HepG2 (cell line): Measurements from ENCODE around the gene SLC22A14. TPM values are rescaled to one million over a fixed set of nuclear protein-coding genes. Genes with fewer than 3 reads are reported as not detected.

Source experiments
- ATAC-seq: fragments of 200-7000 bp; cut with Tn5 transposase; 3 replicates; pipeline ENCODE4 v1.9.1; 2020; ENCODE audit warnings: mild to moderate bottlenecking, moderate library complexity
- BruUV-seq: library from RNA; stranded (reverse); fragments of 400-500 nt; replicated peaks from 2 replicates; lab custom pipeline; 2021; lab: Mats Ljungman, UMichigan
- CTCF ChIA-PET: fragments of 300-600 bp; formaldehyde crosslinking; extraction: SDS; loops from one replicate; lab custom pipeline; 2021; ENCODE audit warnings: low total read pairs, inconsistent platforms, low intra/inter-chr PET ratio; lab: Yijun Ruan, JAX
- POLR2A ChIA-PET: fragments of 350-600 bp; sonication (Branson Sonifier 250); formaldehyde crosslinking; loops from one replicate; lab custom pipeline; 2020; ENCODE audit warnings: antibody characterized with exemption, inconsistent platforms; lab: Yijun Ruan, JAX
- DNase-seq: peaks from one replicate; pipeline ENCODE4 v3.0.0-alpha.2; 2015; ENCODE audit warnings: low spot score
- FAIRE-seq: peaks from 3 replicates; lab custom pipeline; 2011; peaks lifted over from hg19 to GRCh38; lab: Jason Lieb, UNC
- H2AFZ ChIP-seq: one replicate; pipeline ENCODE4 v1.6.1; 2011; ENCODE audit warnings: low read length, inconsistent platforms
- H3K27ac ChIP-seq: fragments of 300-600 bp; 3 replicates; pipeline ENCODE4 v1.8.0; 2011; ENCODE audit warnings: mixed run types, mild to moderate bottlenecking, mixed read lengths, low read length, inconsistent platforms; ENCODE audit not compliant: insufficient read depth; ENCODE audit errors: extremely low read length
- H3K27me3 ChIP-seq, 2 experiments: fragments of 200-600 bp in 1 of 2; 2 replicates in 1 of 2; 3 replicates in 1 of 2; pipeline versions ENCODE4 v1.6.0 to v1.8.0; 2011; ENCODE audit warnings: low read length in 2 of 2, mild to moderate bottlenecking in 2 of 2, moderate library complexity in 2 of 2, inconsistent platforms in 1 of 2; ENCODE audit not compliant: insufficient read depth in 2 of 2, control insufficient read depth in 1 of 2
- H3K36me3 ChIP-seq, 2 experiments: fragments of 200-600 bp in 1 of 2; replicated peaks in 1 of 2; 2 replicates in 1 of 2; 3 replicates in 1 of 2; pipeline versions ENCODE4 v1.5.1 to v1.8.0; 2011; ENCODE audit warnings: low read length in 2 of 2, inconsistent platforms in 1 of 2; ENCODE audit not compliant: insufficient read depth in 2 of 2, control insufficient read depth in 1 of 2
- H3K4me1 ChIP-seq: 2 replicates; pipeline ENCODE4 v1.5.1; 2012; ENCODE audit warnings: low read length, inconsistent platforms; ENCODE audit not compliant: insufficient read depth
- H3K4me2 ChIP-seq: 2 replicates; pipeline ENCODE4 v1.6.0; 2011; ENCODE audit warnings: low read depth, low read length, inconsistent platforms
- H3K4me3 ChIP-seq, 3 experiments: fragments of 200-600 bp in 1 of 3; sonication (generic), shearing (Covaris generic) in 1 of 3; replicated peaks in 1 of 3; 2 replicates each; pipeline ENCODE4 v1.5.1; 2011 to 2016; ENCODE audit warnings: low read length in 3 of 3, inconsistent platforms in 2 of 3, low read depth in 2 of 3, mild to moderate bottlenecking in 2 of 3, control low read depth in 1 of 3, mixed read lengths in 1 of 3; ENCODE audit not compliant: insufficient read depth in 1 of 3
- H3K79me2 ChIP-seq: one replicate; pipeline ENCODE4 v1.6.1; 2011; ENCODE audit warnings: low read length, inconsistent platforms; ENCODE audit not compliant: insufficient read depth
- H3K9ac ChIP-seq: 2 replicates; pipeline ENCODE4 v1.6.0; 2011; ENCODE audit warnings: mild to moderate bottlenecking, low read depth, low read length, inconsistent platforms; ENCODE audit not compliant: insufficient read depth
- H3K9me3 ChIP-seq: 2 replicates; pipeline ENCODE4 v1.5.1; 2012; ENCODE audit warnings: mild to moderate bottlenecking, low read length
- H4K20me1 ChIP-seq: 2 replicates; pipeline ENCODE4 v1.6.0; 2011; ENCODE audit warnings: inconsistent platforms, mild to moderate bottlenecking, low read length, moderate library complexity; ENCODE audit not compliant: insufficient read depth
- EP300 ChIP-seq, 3 experiments: sonication (generic) in 1 of 3; formaldehyde crosslinking in 1 of 3; IDR thresholded peaks; 2 replicates each; pipeline versions ENCODE4 v1.5.1 to v1.6.1; 2011 to 2020; ENCODE audit warnings: low read depth in 2 of 3, low read length in 2 of 3, borderline replicate concordance in 1 of 3, improper control_type of control experiment in 1 of 3, mild to moderate bottlenecking in 1 of 3, missing genetic modification reagents in 1 of 3, moderate library complexity in 1 of 3
- GLI4 ChIP-seq: sonication (generic); formaldehyde crosslinking; IDR thresholded peaks from 2 replicates; pipeline ENCODE4 v1.5.1; 2020; ENCODE audit warnings: missing genetic modification reagents, mild to moderate bottlenecking, moderate library complexity, borderline replicate concordance
- NCOR1 ChIP-seq: fragments of 200-600 bp; sonication (generic); IDR thresholded peaks from 2 replicates; pipeline ENCODE4 v1.7.0; 2017; ENCODE audit warnings: antibody characterized with exemption, low read length, borderline replicate concordance
- PRDM15 ChIP-seq: sonication (generic); formaldehyde crosslinking; IDR thresholded peaks from 2 replicates; pipeline ENCODE4 v1.4.0; 2020; ENCODE audit warnings: missing genetic modification reagents
- TBL1XR1 ChIP-seq: fragments of 150-350 bp; IDR thresholded peaks from 2 replicates; pipeline ENCODE4 v1.6.1; 2014; ENCODE audit warnings: borderline replicate concordance, low read length; ENCODE audit not compliant: partially characterized antibody
- ZXDC ChIP-seq: sonication (generic); formaldehyde crosslinking; IDR thresholded peaks from 2 replicates; pipeline ENCODE4 v1.5.0; 2020; ENCODE audit warnings: mild to moderate bottlenecking, missing genetic modification reagents
- WGBS: methylation state at CpG from one replicate; pipeline ENCODE4 v1.1.6; 2017; ENCODE audit warnings: low lambda C conversion rate; 5-methylcytosine and 5-hydroxymethylcytosine counted together
- in situ Hi-C: cut with HindIII; loops from 2 replicates; pipeline ENCODE4 v1.10.0; 2017; ENCODE audit warnings: low pct_unique_long_range_greater_than_20kb; ENCODE audit not compliant: extremely low pct_ligation_motif_present
- intact Hi-C: fragments of 100-400 bp; cut with micrococcal nuclease; formaldehyde crosslinking; loops from one replicate; pipeline ENCODE4 v1.10.0; 2022; ENCODE audit not compliant: unreplicated experiment
- polyA plus RNA-seq, 8 experiments: library from polyadenylated mRNA; depleted of rRNA in 3 of 8; stranded (reverse) in 7 of 8; unstranded in 1 of 8; fragments of >200 nt; fragmentation: Illumina TruSeq in 4 of 8; extraction: Trizol in 4 of 8; gene quantifications; 2 replicates each; pipeline versions ENCODE4 v1.2.1 to v1.2.3, GENCODE V29; 2011 to 2016; ENCODE audit warnings: low read depth in 4 of 8, missing spikeins in 1 of 8, mixed read lengths in 1 of 8; ENCODE audit not compliant: insufficient read depth in 1 of 8
- total RNA-seq, 5 experiments: library from RNA; depleted of rRNA; stranded (reverse); fragments of >200 nt; fragmentation: Illumina TruSeq; extraction: Trizol; gene quantifications; 2 replicates each; pipeline ENCODE4 v1.2.3, GENCODE V29; 2016; ENCODE audit warnings: low read depth in 1 of 5

Gene SLC22A14
- total and polyA plus RNA-seq, 2 of the 13 experiments (the other 11 are each of a cell fraction or from before 2014, with no cell fraction given): 0.03 TPM; not detected in 1

GRCh38 chr3:38245930-38246329, 36.2 kb upstream of the SLC22A14 start:
- Histone ChIP-seq H3K4me1 (peaks cover 16% of the 10 kb centered on the region), H4K20me1 (0 out of 2 replicates have a peak, but pooled peaks cover 2% of the 10 kb centered on the region), H3K27me3 (no peaks in the 10 kb centered on the region; a peak in 1 of 5 replicates), H3K9ac (no peak overlapping the region), H3K79me2 (no peaks in the 10 kb centered on the region), H3K36me3 (peaks cover 12 to 45% of the 10 kb centered on the region in 2 experiments), H2AFZ (no peak overlapping the region), H3K27ac (no peak overlapping the region)
- no peak for FAIRE-seq
- ATAC-seq: no peak
- in situ Hi-C loops (no loop called here), intact Hi-C loops (loop anchor here (10.0 kb wide), 1 partner anchor 111 kb away; the partner anchor contains the start of genes ACAA1 and MYD88)
- over 99% methylated on average over 4 of the region's 4 CpGs for WGBS
- CTCF ChIA-PET: no interaction called here
- TF ChIP-seq TBL1XR1: no peak
- TF ChIP-seq PRDM15 (CRISPR knock-in tag): no peak
- no peak for TF ChIP-seq GLI4 (CRISPR knock-in tag)
- TF ChIP-seq EP300 (IDR thresholded peaks at IDR 0.05; ENCODE audit: low read depth in 2 of 2, low read length in 2 of 2): no peak
- TF ChIP-seq EP300 (CRISPR knock-in tag; IDR thresholded peaks at IDR 0.05; ENCODE audit: borderline replicate concordance): no peak
- no peak for TF ChIP-seq ZXDC (CRISPR knock-in tag)
- no peak for TF ChIP-seq NCOR1
- TF ChIP-seq, all 625 proteins: peak for 0
- DNase-seq: no peak
- Histone ChIP-seq H3K4me3 (no peak overlapping the region), H3K9me3 (no peaks in the 10 kb centered on the region), H3K4me2 (no peak overlapping the region)
- BruUV-seq: no TSS peak
- POLR2A ChIA-PET: no interaction called here
